ENCODE data around the gene SDC1. TPM values are rescaled to one million over a fixed set of nuclear protein-coding genes. Genes with fewer than 3 reads are reported as not detected.

The SDC1 gene
- total RNA-seq, 2 donors from 2014 or later, result 156 to 213 TPM

GRCh38 chr2:20186855-20187187 lies 38.1 kb downstream of the SDC1 start:
- no peaks in the 10 kb centered on the region for H3K36me3 ChIP-seq
- H3K27me3 ChIP-seq, result no peaks in the 10 kb centered on the region
- H3K4me3 ChIP-seq, result no peak overlapping the region
- H3K27ac ChIP-seq, result peak overlapping the region; percentile 66
- no peaks in the 10 kb centered on the region for H3K9me3 ChIP-seq
- DNase-seq, result no peak
- TF ChIP-seq, protein P1, sequence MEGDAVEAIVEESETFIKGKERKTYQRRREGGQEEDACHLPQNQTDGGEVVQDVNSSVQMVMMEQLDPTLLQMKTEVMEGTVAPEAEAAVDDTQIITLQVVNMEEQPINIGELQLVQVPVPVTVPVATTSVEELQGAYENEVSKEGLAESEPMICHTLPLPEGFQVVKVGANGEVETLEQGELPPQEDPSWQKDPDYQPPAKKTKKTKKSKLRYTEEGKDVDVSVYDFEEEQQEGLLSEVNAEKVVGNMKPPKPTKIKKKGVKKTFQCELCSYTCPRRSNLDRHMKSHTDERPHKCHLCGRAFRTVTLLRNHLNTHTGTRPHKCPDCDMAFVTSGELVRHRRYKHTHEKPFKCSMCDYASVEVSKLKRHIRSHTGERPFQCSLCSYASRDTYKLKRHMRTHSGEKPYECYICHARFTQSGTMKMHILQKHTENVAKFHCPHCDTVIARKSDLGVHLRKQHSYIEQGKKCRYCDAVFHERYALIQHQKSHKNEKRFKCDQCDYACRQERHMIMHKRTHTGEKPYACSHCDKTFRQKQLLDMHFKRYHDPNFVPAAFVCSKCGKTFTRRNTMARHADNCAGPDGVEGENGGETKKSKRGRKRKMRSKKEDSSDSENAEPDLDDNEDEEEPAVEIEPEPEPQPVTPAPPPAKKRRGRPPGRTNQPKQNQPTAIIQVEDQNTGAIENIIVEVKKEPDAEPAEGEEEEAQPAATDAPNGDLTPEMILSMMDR (IDR thresholded peaks at IDR 0.05), result no peak
- intact Hi-C loops (cut with DNase I), result no loop called here
- H3K9ac ChIP-seq (ENCODE audit: low read depth in 2 of 2, low read length in 2 of 2), result peak overlapping the region; percentile 36 to 90
- H3K4me1 ChIP-seq, result peaks cover 11% of the 10 kb centered on the region

DNA sequence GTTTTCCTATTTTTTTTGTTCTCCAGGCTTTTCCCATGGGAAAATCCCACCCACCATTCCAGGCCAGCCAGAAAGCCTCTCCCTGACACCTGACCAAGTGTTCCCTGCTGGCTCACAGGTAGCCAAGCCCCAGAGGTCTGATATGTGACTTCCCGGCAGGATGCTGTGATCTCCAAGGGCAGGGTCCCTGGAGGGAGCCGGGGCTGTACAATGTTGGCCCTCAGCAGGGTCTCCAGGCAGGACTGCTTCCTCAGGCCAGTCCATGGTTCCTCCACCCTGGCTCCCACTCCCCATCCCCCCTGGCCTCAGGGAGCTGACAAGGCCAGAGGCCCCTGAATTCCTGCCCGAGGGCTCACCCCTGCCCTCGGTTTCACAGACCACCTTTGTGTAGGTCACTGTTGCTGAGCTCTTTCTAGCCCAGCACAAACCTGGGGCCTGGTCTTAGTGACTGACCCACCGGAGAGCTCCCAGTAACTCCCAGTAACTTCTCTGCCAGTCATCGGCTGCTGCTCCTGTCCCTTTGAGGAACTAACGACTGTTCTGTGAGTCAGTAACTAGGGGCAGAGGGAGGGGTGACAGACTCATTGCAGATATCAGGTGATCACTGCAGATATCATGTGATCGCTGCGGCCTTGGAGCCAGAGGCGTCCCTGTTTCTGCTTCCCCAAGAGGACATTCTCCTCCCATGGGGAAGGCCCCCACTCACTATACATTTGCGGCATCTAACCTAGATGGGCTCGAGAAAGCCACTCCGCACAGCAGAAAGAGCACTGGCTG lies 38.7 kb downstream of the SDC1 start:
- H3K9ac ChIP-seq (ENCODE audit: low read depth in 2 of 2, low read length in 2 of 2), result peak overlapping the region; percentile 64 to 90
- H3K36me3 ChIP-seq, result no peaks in the 10 kb centered on the region
- intact Hi-C loops (cut with DNase I), result no loop called here
- peaks cover 7% of the 10 kb centered on the region for H3K4me1 ChIP-seq
- H3K4me3 ChIP-seq, result peak overlapping the region; percentile 14
- H3K9me3 ChIP-seq, result no peaks in the 10 kb centered on the region
- H3K27ac ChIP-seq, result peak overlapping the region; percentile 66
- peak; percentile 91 for DNase-seq
- TF ChIP-seq, protein P1 (IDR thresholded peaks at IDR 0.05), result no peak
- H3K27me3 ChIP-seq, result no peaks in the 10 kb centered on the region

GRCh38 chr2:20185176-20186022 lies 39.5 kb downstream of the SDC1 start:
- peak overlapping the region; percentile 64 to 90 for H3K9ac ChIP-seq (ENCODE audit: low read depth in 2 of 2, low read length in 2 of 2)
- H3K9me3 ChIP-seq, result no peaks in the 10 kb centered on the region
- no peaks in the 10 kb centered on the region for H3K36me3 ChIP-seq
- intact Hi-C loops (cut with DNase I), result no loop called here
- H3K4me1 ChIP-seq, result peaks cover 7% of the 10 kb centered on the region
- TF ChIP-seq, protein P1 (IDR thresholded peaks at IDR 0.05), result no peak
- no peak for DNase-seq
- peak overlapping the region; percentile 66 for H3K27ac ChIP-seq
- H3K27me3 ChIP-seq, result no peaks in the 10 kb centered on the region
- H3K4me3 ChIP-seq, result no peak overlapping the region

DNA sequence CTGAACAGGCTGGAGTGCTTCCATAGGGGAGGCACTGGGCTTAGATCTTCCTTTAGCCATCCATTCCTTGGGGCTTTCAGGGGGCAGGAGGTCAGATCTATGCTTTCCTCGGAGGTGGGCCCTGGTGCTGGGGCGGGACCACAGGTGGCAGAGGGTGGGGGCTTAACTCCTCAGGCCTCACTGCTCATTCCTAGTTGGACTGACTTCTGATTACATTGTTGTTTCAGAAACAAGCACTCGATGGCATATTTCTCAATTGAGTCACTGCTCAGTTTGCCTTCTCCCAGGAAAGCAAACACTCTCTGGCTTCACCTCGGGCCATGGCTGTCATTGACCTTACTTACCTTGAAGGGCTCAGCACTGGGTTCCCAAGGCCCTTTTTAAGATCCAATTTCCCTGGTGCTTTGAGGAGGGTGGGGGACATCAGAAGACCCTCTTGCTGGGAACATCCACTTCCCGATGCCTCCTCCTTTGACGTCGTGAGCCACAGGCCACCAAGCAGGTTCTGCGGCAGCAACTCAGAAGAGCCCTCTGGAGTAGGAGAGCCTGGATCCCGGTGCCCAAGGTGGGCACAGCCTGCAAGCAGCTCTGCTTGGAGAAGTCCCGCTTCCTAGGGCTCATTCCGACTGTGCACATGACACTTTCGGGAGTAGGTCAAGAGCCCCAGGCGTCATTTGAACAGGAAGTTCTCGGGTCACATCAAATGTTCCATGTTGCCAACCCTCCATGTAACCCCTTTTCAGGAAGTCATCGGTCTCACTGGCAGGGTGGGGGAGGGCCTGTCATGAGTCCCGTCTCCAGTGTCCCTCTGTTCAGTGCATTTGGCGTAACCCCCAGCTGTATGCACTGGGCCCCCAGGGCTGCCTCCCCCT lies 40.6 kb downstream of the SDC1 start:
- Histone ChIP-seq H3K36me3 (no peaks in the 10 kb centered on the region), H3K4me3 (no peak overlapping the region), H3K9me3 (no peaks in the 10 kb centered on the region), H3K27ac (no peak overlapping the region), H3K27me3 (no peaks in the 10 kb centered on the region), H3K9ac (ENCODE audit: low read depth in 2 of 2, low read length in 2 of 2) (peak overlapping the region in 1 of 2 donors; percentile 21), H3K4me1 (peaks cover 7% of the 10 kb centered on the region)
- intact Hi-C loops (cut with DNase I), result no loop called here
- no peak for DNase-seq
- TF ChIP-seq, protein P1 (IDR thresholded peaks at IDR 0.05), result no peak

GRCh38 chr2:20183373-20183772 lies 41.6 kb downstream of the SDC1 start:
- no peak overlapping the region for H3K27ac ChIP-seq
- intact Hi-C loops (cut with DNase I), result no loop called here
- H3K4me1 ChIP-seq, result peaks cover 7% of the 10 kb centered on the region
- H3K27me3 ChIP-seq, result no peaks in the 10 kb centered on the region
- DNase-seq, result no peak
- H3K4me3 ChIP-seq, result no peak overlapping the region
- H3K9ac ChIP-seq (ENCODE audit: low read depth in 2 of 2, low read length in 2 of 2), result no peak overlapping the region
- no peaks in the 10 kb centered on the region for H3K36me3 ChIP-seq
- H3K9me3 ChIP-seq, result no peaks in the 10 kb centered on the region
- TF ChIP-seq, protein P1 (IDR thresholded peaks at IDR 0.05), result no peak
